NCI-H446 (cell line): ENCODE data around the gene BICC1.

Source experiments
- DNase-seq, 2 experiments: peaks; one replicate each; lab custom pipeline; 2025; lab: John Stamatoyannopoulos, UW

Gene BICC1

DNA sequence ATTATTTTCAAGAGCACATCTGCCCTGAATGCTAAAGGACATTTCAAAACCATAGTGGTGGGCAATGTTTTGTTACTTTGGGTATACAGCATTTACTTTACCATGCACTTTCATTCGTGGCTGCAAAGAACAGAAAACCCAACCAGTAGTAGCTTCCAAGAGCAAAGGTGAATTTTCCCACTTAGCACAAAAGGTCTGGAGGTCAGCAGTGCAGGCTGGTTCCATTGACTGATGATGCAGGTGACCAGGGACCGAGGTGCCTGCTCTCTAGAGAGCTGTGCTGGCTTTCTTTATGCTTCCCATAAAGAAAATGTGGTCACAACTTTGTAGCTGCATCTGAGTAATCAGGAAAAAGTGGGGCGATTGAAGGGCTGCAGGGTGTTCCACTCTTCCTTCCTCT lies 240.0 kb downstream of the BICC1 start:
- DNase-seq: no peak

- no peak for DNase-seq
These were observed 240.8 kb downstream of the BICC1 start for GRCh38 chr10:58753425-58753824.

DNA sequence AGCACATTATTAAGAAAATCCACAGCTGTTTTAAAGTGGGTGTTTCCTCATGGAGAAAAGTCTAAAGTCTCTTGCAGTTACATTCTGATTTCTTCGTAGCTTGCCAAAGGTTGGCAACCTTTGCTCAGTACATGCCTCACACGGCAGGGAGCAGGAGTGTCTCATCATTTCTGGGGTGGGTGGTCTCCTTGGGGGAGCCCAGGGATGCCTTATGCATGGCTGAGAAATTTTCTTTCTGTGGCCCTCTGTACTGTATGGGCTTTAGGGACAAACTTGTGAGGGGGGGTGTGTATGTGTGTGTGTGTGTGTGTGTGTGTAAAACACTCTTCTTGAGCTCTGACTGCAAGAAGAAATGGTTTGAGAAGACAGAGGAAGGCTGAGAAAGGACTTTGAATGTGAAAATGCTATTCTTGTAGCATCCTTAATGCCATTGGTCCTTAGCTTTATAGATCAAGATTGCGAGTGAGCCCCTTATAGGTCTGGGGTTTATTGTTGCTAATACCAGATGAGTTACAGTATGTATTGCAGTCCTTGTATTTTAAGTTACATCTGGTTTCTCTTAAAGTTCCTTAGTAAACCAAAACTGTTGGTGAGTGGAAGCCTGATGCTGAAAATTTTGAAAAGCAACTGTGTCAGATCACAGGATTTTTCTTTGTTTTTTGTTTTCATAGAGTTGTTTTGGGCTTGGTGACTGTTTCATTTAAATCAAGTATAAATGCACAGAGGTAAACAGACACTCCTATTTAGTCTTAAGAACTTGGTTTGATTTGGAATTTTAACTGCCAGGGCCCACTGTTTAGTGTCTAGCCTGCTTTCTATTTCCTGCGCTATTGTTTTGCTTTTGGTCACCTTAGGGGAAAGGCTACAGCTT lies 242.0 kb downstream of the BICC1 start:
- DNase-seq: no peak

GRCh38 chr10:58755340-58755610 lies 242.6 kb downstream of the BICC1 start:
- DNase-seq: no peak

- no peak for DNase-seq
These were observed 243.0 kb downstream of the BICC1 start for GRCh38 chr10:58755677-58756076.

DNA sequence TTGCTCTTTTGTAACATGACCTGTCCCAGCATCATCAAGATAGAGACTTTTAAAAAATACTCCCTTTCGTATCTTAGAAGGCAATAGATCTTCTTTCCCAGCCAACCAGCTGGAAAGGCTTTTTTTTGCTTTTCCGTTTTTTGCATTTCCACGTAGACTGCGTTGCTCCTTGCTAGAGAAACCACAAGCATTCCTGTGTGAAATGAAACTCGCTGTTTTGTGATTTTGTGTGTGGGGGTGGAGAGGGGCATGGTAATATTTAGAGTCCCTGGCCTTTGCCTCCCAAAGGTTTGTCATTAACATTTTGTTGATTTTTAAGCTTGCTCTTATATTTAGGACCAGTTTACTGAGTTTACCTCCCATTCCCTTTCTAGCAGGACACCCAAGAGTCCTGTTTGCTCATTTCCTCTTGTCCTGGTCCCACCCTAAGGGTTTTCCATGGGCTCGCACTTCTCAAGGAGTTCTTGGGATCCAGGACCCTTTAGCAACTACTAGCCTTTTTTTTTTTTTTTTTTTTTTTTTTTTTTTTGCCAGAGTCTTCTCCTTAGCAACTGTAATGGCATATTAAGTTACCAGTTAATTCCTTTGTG lies 243.6 kb downstream of the BICC1 start:
- DNase-seq: no peak

GRCh38 chr10:58757352-58758065 lies 244.8 kb downstream of the BICC1 start:
- DNase-seq: no peak

- DNase-seq: no peak
These were observed 245.6 kb downstream of the BICC1 start for GRCh38 chr10:58758321-58758720.

GRCh38 chr10:58764087-58764747 lies 251.5 kb downstream of the BICC1 start:
- no peak for DNase-seq

DNA sequence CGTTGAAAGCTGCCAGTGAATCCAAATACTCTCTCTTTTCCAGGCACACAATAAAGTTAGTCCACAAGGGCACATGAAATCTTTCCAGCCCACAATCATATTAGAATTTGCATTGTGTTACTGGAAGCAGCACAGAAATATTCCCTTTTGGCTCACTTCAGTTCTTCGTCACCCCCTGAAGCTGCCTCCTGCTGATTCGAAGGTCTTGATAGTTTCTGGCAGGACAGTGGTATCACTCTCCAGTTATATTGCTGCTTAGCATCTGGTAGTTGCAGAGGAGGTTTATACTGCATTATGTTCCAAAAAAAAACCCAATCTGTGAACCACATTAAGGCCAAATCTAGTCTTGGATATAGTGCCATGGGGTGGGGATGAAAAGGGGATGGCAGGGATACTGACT lies 253.2 kb downstream of the BICC1 start:
- DNase-seq: peak in 1 of 2 experiments; percentile 43

DNA sequence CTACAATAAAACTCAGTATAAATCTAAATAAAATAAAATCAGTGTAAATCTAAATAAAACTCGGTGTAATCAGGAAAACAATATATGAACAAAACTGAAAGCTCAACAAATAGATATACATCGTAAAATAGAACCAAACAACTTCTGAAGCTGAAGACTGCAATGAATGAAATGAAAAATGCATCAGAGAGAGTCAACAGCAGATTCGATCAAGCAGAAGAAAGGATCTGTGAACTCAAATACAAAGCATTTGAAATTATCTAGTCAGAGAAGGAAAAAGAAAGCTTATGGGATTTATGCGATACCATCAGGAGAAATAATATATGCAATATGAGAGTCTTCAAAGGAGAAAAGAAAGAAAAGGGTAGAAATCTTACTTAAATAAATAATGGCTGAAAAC lies 255.0 kb downstream of the BICC1 start:
- DNase-seq: no peak

GRCh38 chr10:58771863-58772262 lies 259.2 kb downstream of the BICC1 start:
- DNase-seq: no peak

- DNase-seq: no peak
These were observed 260.1 kb downstream of the BICC1 start for GRCh38 chr10:58772758-58773157.

DNA sequence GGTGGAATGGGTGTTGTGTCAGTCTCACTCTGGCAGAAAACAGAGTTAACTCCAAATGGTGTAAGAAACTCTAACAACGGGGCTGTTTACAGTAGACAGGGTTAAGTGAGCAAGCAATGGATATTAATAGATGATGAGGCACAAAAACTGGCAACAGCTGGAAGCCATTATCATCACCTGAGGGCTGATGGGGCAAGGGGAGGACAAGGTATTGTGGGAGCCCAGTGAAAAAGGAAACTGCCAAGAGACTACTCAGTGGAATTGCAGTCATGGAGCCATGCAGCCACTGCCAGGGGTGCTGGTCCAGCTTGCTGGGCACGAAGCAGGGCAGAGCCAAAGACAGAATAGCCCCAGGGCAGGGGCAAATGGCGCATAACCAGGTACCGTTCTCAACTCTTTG lies 260.7 kb downstream of the BICC1 start:
- DNase-seq: no peak

DNA sequence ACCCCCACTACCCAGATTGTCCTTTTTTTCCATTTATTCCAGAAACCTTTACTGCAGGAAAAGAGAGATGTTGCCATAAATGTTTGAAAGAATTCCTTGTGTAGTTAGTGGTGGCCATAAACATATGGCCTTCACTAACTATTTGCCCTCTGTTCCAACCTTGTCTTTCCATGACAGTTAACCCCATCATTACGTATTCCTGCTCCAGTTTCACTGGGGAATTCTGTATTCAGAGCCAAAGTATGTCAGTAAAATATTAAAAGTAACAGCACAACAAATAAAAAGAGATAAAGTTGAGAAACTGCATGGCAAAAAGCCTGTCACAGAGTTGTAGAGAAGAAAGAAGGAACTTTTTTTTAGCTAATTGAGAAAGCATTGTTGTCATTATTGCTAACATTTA lies 261.3 kb downstream of the BICC1 start:
- DNase-seq: no peak

DNA sequence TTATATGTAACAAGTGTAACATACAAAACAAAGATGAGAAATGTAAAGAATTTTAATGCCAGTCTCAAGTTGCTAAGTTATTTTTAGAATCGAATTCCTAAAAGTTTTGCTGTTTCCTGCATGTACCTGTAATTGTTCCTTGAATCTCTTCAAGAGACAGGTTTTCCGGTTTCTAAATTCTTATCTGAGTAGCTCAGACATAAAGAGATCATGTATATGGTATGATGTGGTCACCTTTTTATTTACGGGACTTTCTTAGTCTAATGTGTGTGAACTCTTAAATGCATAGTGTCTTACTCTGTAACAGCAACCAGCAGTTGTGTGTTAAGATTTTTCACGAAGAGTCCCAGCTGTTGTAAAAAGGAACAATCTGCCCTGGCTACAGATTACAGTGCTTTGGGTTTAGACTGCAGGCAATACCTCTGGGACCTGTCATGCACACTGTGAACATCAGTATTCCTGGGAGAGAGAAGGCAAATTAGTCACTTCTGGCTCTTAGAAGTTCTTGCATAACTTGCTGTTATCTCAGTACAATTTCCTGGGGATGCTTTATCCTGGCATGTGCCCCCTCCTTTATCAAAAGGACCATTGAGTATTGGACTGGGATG lies 263.4 kb downstream of the BICC1 start:
- no peak for DNase-seq

GRCh38 chr10:58776568-58777318 lies 264.1 kb downstream of the BICC1 start:
- no peak for DNase-seq

- no peak for DNase-seq
These were observed 266.3 kb downstream of the BICC1 start for GRCh38 chr10:58778966-58779365.

- no peak for DNase-seq
These were observed 266.9 kb downstream of the BICC1 start for GRCh38 chr10:58779594-58779993.

DNA sequence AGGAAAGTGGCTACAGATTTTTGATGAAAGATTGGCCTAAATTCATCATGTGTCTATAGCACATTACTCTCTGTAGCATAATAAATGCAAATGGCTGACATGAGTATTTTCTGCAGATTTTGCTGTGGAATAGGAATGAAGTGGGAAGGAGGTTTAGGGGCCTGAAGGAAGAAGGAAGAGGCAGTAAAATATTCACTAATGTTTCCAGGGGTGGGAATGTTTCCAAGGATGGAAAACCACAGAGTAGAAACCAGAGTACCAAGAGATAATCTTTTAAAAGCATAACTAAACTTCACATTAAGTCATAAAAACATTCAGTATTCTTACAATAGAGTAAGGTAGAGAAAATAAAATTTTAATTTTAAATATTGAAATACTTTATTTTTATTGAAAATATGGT lies 267.8 kb downstream of the BICC1 start:
- DNase-seq: no peak

DNA sequence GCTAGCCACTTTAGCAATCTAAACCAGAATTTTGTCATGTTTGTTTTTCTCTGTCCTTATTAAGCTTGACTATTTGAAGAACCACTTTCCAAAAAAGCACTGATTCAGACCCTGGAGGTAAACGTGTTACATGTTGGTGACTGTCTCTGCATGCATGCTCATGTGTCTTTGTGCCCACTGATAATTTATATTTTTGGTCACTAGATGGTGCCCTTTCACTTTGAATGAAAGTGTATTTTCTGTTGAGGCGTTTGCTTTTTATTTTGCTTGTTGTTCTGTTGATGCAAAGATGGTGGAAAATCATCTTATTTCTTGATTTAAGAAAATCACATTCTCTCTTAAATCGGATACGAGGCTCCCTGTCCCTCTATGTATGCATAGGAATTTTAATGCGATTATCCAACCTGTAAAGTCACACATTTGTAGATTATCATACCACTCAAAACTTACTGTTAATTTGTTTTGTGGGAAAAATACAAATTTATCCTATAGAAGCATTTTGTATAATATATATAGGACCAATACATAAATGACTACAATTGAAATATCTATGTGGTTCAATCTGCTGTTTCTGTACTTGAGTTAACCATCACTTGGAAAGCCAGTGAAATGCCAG lies 269.3 kb downstream of the BICC1 start:
- DNase-seq: peak; percentile 49 to 69
